Pancreas (tissue), 10 donors: ENCODE results near the gene SELENOO. TPM values are rescaled to one million over a fixed set of nuclear protein-coding genes. Genes with fewer than 3 reads are reported as not detected.
A peak's percentile ranks its signal among the peaks of the same experiment; 100 is the strongest.

Experiments
- ATAC-seq, 4 donors: fragments of 200-7000 bp; cut with Tn5 transposase; one replicate each; pipeline versions ENCODE4 v1.8.0 to v1.9.1; 2020; ENCODE audit warnings: mild to moderate bottlenecking in 4 of 4, moderate library complexity in 4 of 4
- DNase-seq, 6 donors: peaks; one replicate each; pipeline ENCODE4 v3.0.0-alpha.2; 2020
- FAIRE-seq: peaks from 2 replicates; lab custom pipeline; 2012; peaks lifted over from hg19 to GRCh38; lab: Jason Lieb, UNC
- H3K27ac ChIP-seq, 4 donors: fragments of 200-600 bp; sonication (generic); 1 replicate in 3 of 4; 2 replicates in 1 of 4; pipeline versions ENCODE4 v1.5.0 to v1.8.0; 2020
- H3K27me3 ChIP-seq, 4 donors: fragments of 200-600 bp; one replicate each; pipeline ENCODE4 v1.8.0; 2021
- H3K36me3 ChIP-seq, 3 donors: fragments of 200-600 bp; sonication (generic) in 1 of 3; one replicate each; pipeline versions ENCODE4 v1.5.0 to v1.8.0; 2020 to 2021
- H3K4me1 ChIP-seq, 3 donors: fragments of 200-600 bp; one replicate each; pipeline ENCODE4 v1.8.0; 2021
- H3K4me3 ChIP-seq, 4 donors: fragments of 200-600 bp; sonication (generic) in 2 of 4; one replicate each; pipeline versions ENCODE4 v1.5.0 to v1.8.0; 2020 to 2021
- H3K9me3 ChIP-seq, 4 donors: fragments of 200-600 bp; one replicate each; pipeline ENCODE4 v1.8.0; 2021
- WGBS, 2 donors: extraction: QIAGEN DNeasy Blood & Tissue Kit; methylation state at CpG; one replicate each; pipeline ENCODE4 v1.1.7; 2013; 5-methylcytosine and 5-hydroxymethylcytosine counted together
- intact Hi-C, 3 donors: fragments of 100-400 bp; cut with DNase I; formaldehyde crosslinking; loops; one replicate each; pipeline versions ENCODE4 v1.11.1 to v1.14.2; 2022
- polyA plus RNA-seq, 2 donors: library from polyadenylated mRNA; stranded (reverse); fragments of 200-250 nt; gene quantifications; one replicate each; pipeline ENCODE4 v1.2.3, GENCODE V29; 2013
- total RNA-seq, 6 donors: library from RNA; stranded (reverse); fragmentation: NEBNext Ultra II Directional in 4 of 6; extraction: Animal tissue kit (Norgen Biotek cat#: 25700) in 4 of 6; gene quantifications; one replicate each; pipeline versions ENCODE4 v1.2.1 to v1.2.4, GENCODE V29; 2021 to 2023
- TF ChIP-seq, protein P1 (sequence below), 4 donors: fragments of 200-600 bp; sonication (generic) in 3 of 4; IDR thresholded peaks; one replicate each; pipeline versions ENCODE4 v1.5.0 to v1.8.0; 2021; ENCODE audit warnings: antibody characterized with exemption in 4 of 4
- donor health status: healthy with polysubstance abuse.
- donor health status: DM: no; HTN: no; CAD: no; lungs with moderate emphysema.
- donor health status: DM: no; HTN: no; CAD: no.
- donor health status: control.
- donor health status: control.
- donor health status: Bipolar disorder and iron deficiency.
- donor health status: DM: yes; HTN: yes; CAD: no.
- donor health status: DM: no; HTN: no; CAD: no.
- donor health status: DM: no; HTN: no; CAD: no.
- donor health status: DM: yes; HTN: yes; CAD: no.

The SELENOO gene
- total and polyA plus RNA-seq, 8 donors = 11.6 to 79.8 (median 14.3) TPM

DNA sequence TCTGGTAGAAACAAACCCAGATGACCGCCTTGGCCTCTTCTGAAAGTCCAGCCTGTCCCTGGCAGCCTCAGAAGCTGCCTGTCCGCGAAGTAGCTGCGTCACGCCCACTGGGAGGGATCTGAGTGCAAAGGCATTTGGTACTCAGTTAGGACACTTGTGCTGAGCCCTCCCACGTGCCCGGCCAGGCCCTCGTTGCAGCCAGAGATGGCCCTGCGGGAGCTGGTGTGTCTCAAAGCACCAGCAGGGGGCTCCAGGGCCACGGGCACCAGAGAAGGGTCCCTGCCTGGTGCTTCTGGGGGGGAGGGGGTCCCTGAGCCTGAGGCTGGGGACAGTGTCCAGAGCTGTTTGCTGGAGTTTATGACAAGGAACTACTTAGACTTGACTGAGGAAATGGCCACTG is 5.8 kb downstream of the SELENOO start:
- DNase-seq (peak in 3 of 6 donors; percentile 40 to 71 (median 59)), ATAC-seq (peak in 1 of 4 donors; percentile 11), FAIRE-seq (no peak)
- Histone ChIP-seq H3K27ac (no peak overlapping the region), H3K27me3 (no peaks in the 10 kb centered on the region), H3K4me1 (peaks cover 0 to 7% (median 6%) of the 10 kb centered on the region in 3 donors), H3K9me3 (no peaks in the 10 kb centered on the region), H3K4me3 (no peak overlapping the region), H3K36me3 (peaks cover 0 to 22% (median 0%) of the 10 kb centered on the region in 3 donors)
- WGBS, 2 donors = 53 to 59% methylated on average over 10 of the region's 10 CpGs
- intact Hi-C loops = no loop called here
- TF ChIP-seq, protein P1, sequence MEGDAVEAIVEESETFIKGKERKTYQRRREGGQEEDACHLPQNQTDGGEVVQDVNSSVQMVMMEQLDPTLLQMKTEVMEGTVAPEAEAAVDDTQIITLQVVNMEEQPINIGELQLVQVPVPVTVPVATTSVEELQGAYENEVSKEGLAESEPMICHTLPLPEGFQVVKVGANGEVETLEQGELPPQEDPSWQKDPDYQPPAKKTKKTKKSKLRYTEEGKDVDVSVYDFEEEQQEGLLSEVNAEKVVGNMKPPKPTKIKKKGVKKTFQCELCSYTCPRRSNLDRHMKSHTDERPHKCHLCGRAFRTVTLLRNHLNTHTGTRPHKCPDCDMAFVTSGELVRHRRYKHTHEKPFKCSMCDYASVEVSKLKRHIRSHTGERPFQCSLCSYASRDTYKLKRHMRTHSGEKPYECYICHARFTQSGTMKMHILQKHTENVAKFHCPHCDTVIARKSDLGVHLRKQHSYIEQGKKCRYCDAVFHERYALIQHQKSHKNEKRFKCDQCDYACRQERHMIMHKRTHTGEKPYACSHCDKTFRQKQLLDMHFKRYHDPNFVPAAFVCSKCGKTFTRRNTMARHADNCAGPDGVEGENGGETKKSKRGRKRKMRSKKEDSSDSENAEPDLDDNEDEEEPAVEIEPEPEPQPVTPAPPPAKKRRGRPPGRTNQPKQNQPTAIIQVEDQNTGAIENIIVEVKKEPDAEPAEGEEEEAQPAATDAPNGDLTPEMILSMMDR (IDR thresholded peaks at IDR 0.05) = peak in 2 of 4 donors; percentile 14 to 21

DNA sequence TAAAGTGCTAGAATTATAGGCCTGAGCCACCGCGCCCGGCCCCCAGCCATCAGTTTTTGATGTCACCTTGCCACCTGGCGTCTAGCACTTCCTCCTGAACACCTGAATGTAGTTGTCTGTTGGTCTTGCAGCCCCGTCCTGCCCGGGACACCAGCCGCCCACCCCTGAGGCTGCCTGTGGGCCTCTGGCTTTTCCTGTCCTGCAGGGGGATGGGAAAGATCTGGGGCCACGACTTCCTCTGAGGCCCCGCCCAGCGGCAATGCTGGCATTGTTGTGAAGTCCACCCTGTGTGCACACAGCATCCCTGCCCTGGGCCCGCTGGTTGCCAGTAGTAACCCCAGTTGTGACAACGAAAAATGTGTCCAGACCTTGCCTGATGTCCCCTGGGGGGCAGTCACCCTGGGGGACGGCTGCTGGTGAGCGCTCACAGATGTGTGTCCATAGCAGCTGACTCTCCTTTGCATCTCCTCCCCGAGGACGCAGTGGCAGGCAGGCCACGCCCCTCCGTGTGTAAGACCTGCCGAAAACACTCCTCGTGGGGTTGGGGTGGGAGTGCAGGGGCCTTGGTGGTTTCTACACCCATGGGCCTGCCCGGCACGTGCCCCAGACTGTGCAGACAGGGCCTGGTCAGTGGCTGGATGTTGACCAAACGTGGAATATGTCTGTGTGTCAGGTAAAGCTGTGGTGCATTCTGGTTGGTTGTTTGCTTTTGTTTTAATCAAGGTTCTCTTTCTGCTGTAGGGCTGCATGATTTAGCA is 6.8 kb downstream of the SELENOO start:
- DNase-seq (peak in 3 of 6 donors; percentile 22 to 62 (median 54)), ATAC-seq (no peak), FAIRE-seq (no peak)
- H3K4me1 ChIP-seq = peaks cover 0 to 2% (median 2%) of the 10 kb centered on the region in 3 donors
- WGBS, 2 donors = 75 to 86% methylated on average over 23 of the region's 23 CpGs
- no peaks in the 10 kb centered on the region for H3K9me3 ChIP-seq
- H3K27me3 ChIP-seq = no peaks in the 10 kb centered on the region
- intact Hi-C loops = no loop called here
- TF ChIP-seq, protein P1 (IDR thresholded peaks at IDR 0.05) = no peak
- H3K36me3 ChIP-seq = peaks cover 0 to 27% (median 0%) of the 10 kb centered on the region in 3 donors
- no peak overlapping the region for H3K27ac ChIP-seq
- H3K4me3 ChIP-seq = no peak overlapping the region

DNA sequence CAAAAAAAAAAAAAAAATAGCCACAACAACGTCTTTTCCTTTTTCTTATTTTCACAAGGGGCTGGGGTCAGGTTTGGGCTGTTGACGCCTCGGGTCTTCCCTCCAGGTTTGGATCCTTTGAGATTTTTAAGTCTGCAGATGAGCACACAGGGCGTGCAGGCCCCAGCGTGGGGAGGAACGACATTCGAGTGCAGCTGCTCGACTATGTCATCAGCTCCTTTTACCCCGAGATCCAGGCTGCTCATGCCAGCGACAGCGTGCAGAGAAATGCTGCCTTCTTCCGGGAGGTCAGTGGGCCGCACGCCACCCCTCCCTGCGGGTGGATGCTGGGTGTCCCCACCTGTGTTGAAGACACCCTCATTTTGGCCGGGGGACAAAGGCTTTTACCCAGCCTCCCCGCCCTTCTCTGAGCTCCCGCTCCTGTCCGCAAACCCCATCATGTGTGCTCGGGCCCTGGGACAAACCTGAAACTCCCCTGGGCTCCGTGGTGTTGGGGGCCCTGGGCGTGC is 7.7 kb downstream of the SELENOO start:
- DNase-seq (peak in 2 of 6 donors; percentile 26 to 67), FAIRE-seq (no peak), ATAC-seq (no peak)
- peaks cover 0 to 33% (median 4%) of the 10 kb centered on the region in 3 donors for H3K36me3 ChIP-seq
- H3K4me1 ChIP-seq = no peaks in the 10 kb centered on the region
- intact Hi-C loops = no loop called here
- H3K9me3 ChIP-seq = no peaks in the 10 kb centered on the region
- H3K4me3 ChIP-seq = no peak overlapping the region
- H3K27me3 ChIP-seq = no peaks in the 10 kb centered on the region
- H3K27ac ChIP-seq = no peak overlapping the region
- TF ChIP-seq, protein P1 (IDR thresholded peaks at IDR 0.05) = no peak
- 87 to 90% methylated on average over 22 of the region's 22 CpGs for WGBS, 2 donors

DNA sequence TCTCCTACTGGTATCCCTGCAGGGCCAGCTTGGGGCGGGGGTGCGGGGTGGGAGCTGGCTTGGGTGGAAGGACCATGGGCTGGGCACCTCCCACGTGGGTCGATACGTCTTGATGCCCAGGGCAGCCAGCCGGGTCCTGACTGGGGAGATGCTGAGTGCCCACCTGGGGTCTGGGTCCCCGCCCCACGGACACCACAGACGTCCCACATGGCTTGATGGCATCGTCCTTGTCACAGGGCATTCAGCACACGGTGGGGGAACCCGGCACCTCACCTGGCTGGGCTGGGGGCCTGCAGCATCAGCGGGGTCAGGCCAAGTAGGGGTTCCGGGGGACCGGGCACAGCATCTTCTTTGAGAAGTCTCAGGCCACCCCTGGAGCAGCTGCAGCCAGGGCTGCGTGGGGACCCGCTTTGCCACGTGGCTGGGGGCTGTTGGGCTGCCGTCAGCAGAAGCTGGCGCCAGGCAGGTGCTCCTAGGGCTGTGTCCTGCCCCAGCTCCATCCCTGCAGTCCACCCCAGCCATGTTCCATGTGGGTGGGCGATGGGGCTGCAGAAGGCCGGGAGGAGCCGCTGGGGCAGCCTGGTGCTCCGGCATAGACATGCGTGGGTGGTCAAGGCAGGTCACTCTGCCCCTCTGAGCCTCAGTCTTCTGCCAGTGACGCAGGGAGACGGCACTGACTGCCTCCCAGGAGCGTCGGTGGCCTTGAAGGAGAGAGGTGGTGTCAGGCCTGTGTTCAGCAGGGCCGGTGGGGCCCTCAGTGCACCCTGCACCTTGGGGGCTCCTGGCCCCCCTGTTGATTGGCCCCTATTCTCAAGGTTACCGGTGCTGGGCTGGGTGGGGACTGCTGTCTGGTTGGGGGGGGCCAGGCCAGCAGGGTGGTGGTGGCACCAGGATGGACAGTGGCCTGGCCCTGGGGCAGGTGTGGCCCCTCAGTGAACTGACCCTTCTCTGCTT is 8.4 kb downstream of the SELENOO start:
- FAIRE-seq = no peak

More for the DNA sequence above, 8.4 kb downstream of the SELENOO start:
- ATAC-seq (peak; percentile 6 to 21 (median 20)), DNase-seq (peak in 3 of 6 donors; percentile 14 to 81 (median 42))
- Histone ChIP-seq H3K36me3 (peaks cover 0 to 33% (median 4%) of the 10 kb centered on the region in 3 donors), H3K4me3 (no peak overlapping the region), H3K9me3 (no peaks in the 10 kb centered on the region), H3K27me3 (no peaks in the 10 kb centered on the region), H3K4me1 (no peaks in the 10 kb centered on the region), H3K27ac (no peak overlapping the region)
- intact Hi-C loops = no loop called here
- WGBS, 2 donors = 72 to 75% methylated on average over 30 to 31 of the region's 31 CpGs
- TF ChIP-seq, protein P1 (IDR thresholded peaks at IDR 0.05) = no peak
